PC-3 (cell line): Measurements from ENCODE around the gene OR51I2. TPM values are rescaled to one million over a fixed set of nuclear protein-coding genes. Genes with fewer than 3 reads are reported as not detected.

Experiments
- ATAC-seq: fragments of 200-7000 bp; cut with Tn5 transposase; 2 replicates; pipeline ENCODE4 v1.9.1; 2020; ENCODE audit warnings: mild to moderate bottlenecking, moderate library complexity
- Bru-seq: library from RNA; stranded (reverse); fragments of 400-500 nt; gene quantifications from one replicate; lab custom pipeline; 2021; lab: Mats Ljungman, UMichigan
- BruChase-seq, 2 experiments: library from RNA; stranded (reverse); fragments of 400-500 nt; gene quantifications; one replicate each; lab custom pipeline; 2021; lab: Mats Ljungman, UMichigan
- BruUV-seq: library from RNA; stranded (reverse); fragments of 400-500 nt; replicated peaks from 2 replicates; lab custom pipeline; 2021; lab: Mats Ljungman, UMichigan
- CTCF ChIA-PET: fragments of 300-600 bp; sonication (Branson Sonifier 250); formaldehyde crosslinking; loops from one replicate; lab custom pipeline; 2022; ENCODE audit warnings: antibody characterized with exemption; lab: Charles Lee
- POLR2A ChIA-PET: fragments of 300-600 bp; sonication (Branson Sonifier 250); formaldehyde crosslinking; loops from one replicate; lab custom pipeline; 2022; ENCODE audit warnings: antibody characterized with exemption; ENCODE audit not compliant: unreplicated experiment; lab: Charles Lee
- DNase-seq: peaks from one replicate; pipeline ENCODE4 v3.0.0-alpha.2; 2015
- H2AFZ ChIP-seq: fragments of 300-600 bp; sonication (generic); 2 replicates; pipeline ENCODE4 v1.6.0; 2016; ENCODE audit warnings: antibody characterized with exemption, low read length
- H3F3A ChIP-seq: fragments of 300-600 bp; sonication (generic); one replicate; pipeline ENCODE4 v1.6.0; 2017; ENCODE audit warnings: antibody characterized with exemption, low read length, control low read depth, mild to moderate bottlenecking; ENCODE audit not compliant: unreplicated experiment
- H3K27ac ChIP-seq: fragments of 300-600 bp; sonication (generic); 2 replicates; pipeline ENCODE4 v1.5.1; 2016; ENCODE audit warnings: mild to moderate bottlenecking, low read length
- H3K27me3 ChIP-seq: fragments of 300-600 bp; sonication (generic); 2 replicates; pipeline ENCODE4 v1.6.1; 2016; ENCODE audit warnings: low read length, mixed read lengths
- H3K36me3 ChIP-seq: fragments of 300-600 bp; sonication (generic); 2 replicates; pipeline ENCODE4 v1.6.1; 2016; ENCODE audit warnings: low read depth, mixed run types, low read length, mixed read lengths
- H3K4me1 ChIP-seq: fragments of 300-600 bp; sonication (generic); 2 replicates; pipeline ENCODE4 v1.5.1; 2016; ENCODE audit warnings: low read length; ENCODE audit not compliant: insufficient read depth
- H3K4me2 ChIP-seq: fragments of 300-600 bp; sonication (generic); 2 replicates; pipeline ENCODE4 v1.6.0; 2016; ENCODE audit warnings: low read length
- H3K4me3 ChIP-seq: fragments of 300-600 bp; sonication (generic); 2 replicates; pipeline ENCODE4 v1.5.1; 2016; ENCODE audit warnings: mild to moderate bottlenecking, low read length, mixed read lengths
- H3K79me2 ChIP-seq: fragments of 300-600 bp; sonication (generic); 2 replicates; pipeline ENCODE4 v1.6.1; 2017; ENCODE audit warnings: low read length, mixed read lengths
- H3K9ac ChIP-seq: fragments of 300-600 bp; sonication (generic); 2 replicates; pipeline ENCODE4 v1.6.0; 2016; ENCODE audit warnings: mild to moderate bottlenecking, low read length
- H3K9me2 ChIP-seq: fragments of 300-600 bp; sonication (generic); replicated peaks from 2 replicates; pipeline ENCODE4 v1.6.1; 2016; ENCODE audit warnings: mixed run types, low read length, mixed read lengths
- H3K9me3 ChIP-seq: fragments of 300-600 bp; sonication (generic); 2 replicates; pipeline ENCODE4 v1.6.1; 2016; ENCODE audit warnings: low read length, mixed read lengths
- H4K20me1 ChIP-seq: fragments of 300-600 bp; sonication (generic); 2 replicates; pipeline ENCODE4 v1.6.1; 2016; ENCODE audit warnings: low read length, mixed read lengths
- CTCF ChIP-seq: fragments of 300-600 bp; sonication (generic); conservative IDR thresholded peaks from 2 replicates; pipeline ENCODE4 v1.5.1; 2017; ENCODE audit warnings: antibody characterized with exemption, low read depth, mild to moderate bottlenecking, low read length
- EZH2 ChIP-seq: fragments of 300-600 bp; sonication (generic); IDR thresholded peaks from one replicate; pipeline ENCODE4 v1.6.1; 2017; ENCODE audit warnings: antibody characterized with exemption, mild to moderate bottlenecking, low read length; ENCODE audit not compliant: unreplicated experiment
- EZH2phosphoT487 ChIP-seq: fragments of 300-600 bp; sonication (generic); IDR thresholded peaks from 2 replicates; pipeline ENCODE4 v1.6.1; 2018; ENCODE audit warnings: mild to moderate bottlenecking, antibody characterized with exemption, low read length, borderline replicate concordance
- intact Hi-C: fragments of 100-400 bp; cut with micrococcal nuclease; formaldehyde crosslinking; loops from 2 replicates; pipeline ENCODE4 v1.9.0; 2023
- long read RNA-seq: library from polyadenylated mRNA; unstranded; transcript quantifications from one replicate; pipeline ENCODE4 v2.0.0, GENCODE V29; 2021; ENCODE audit not compliant: unreplicated experiment
- total RNA-seq: library from RNA; depleted of rRNA; stranded (reverse); fragments of >200 nt; gene quantifications from 2 replicates; pipeline ENCODE4 v1.2.3, GENCODE V29; 2014; rRNA removed

OR51I2 gene
- not detected in 2 replicates for total RNA-seq
- not detected for Bru-seq, nascent RNA
- BruChase-seq, experiment 1, labeled RNA remaining after a 6-hour chase: not detected
- not detected for BruChase-seq, experiment 2, labeled RNA remaining after a 2-hour chase
- long read RNA-seq: 0 reads

GRCh38 chr11:5449023-5449422 lies at the start of gene OR51I2:
OR51I2 (plus strand) TSS chr11:5449323; CDS start chr11:5453489, 4,166 bp downstream.
- POLR2A ChIA-PET: interaction anchor here (0.6 kb wide), 1 partner anchor 323 kb away, joined by 4 read pairs; no protein-coding TSS in a partner anchor
- Histone ChIP-seq H3K36me3 (no peaks in the 10 kb centered on the region), H3K4me2 (no peak within 1 kb of the TSS), H3K27me3 (peaks cover 31% of the 10 kb centered on the region), H2AFZ (no peak within 1 kb of the TSS), H3F3A (no peaks in the 10 kb centered on the region), H3K4me1 (no peaks in the 10 kb centered on the region), H3K9me3 (no peaks in the 10 kb centered on the region), H3K27ac (no peak within 1 kb of the TSS), H3K9ac (no peak within 1 kb of the TSS), H3K4me3 (no peak within 1 kb of the TSS), H4K20me1 (no peaks in the 10 kb centered on the region), H3K79me2 (no peaks in the 10 kb centered on the region), H3K9me2 (no peaks in the 10 kb centered on the region)
- no peak for TF ChIP-seq CTCF
- no peak for TF ChIP-seq EZH2
- TF ChIP-seq EZH2phosphoT487: no peak
- DNase-seq (no peak), ATAC-seq (no peak)
- CTCF ChIA-PET: no interaction called here
- intact Hi-C loops: no loop called here
- no TSS peak for BruUV-seq

- Histone ChIP-seq H3K4me2 (no peak overlapping the region), H3K4me3 (no peak overlapping the region), H3F3A (no peaks in the 10 kb centered on the region), H3K9me3 (no peaks in the 10 kb centered on the region), H4K20me1 (no peaks in the 10 kb centered on the region), H3K27ac (no peak overlapping the region), H2AFZ (no peak overlapping the region), H3K36me3 (no peaks in the 10 kb centered on the region), H3K27me3 (0 out of 2 replicates have a peak, but pooled peaks cover 5% of the 10 kb centered on the region), H3K9ac (no peak overlapping the region), H3K79me2 (no peaks in the 10 kb centered on the region), H3K4me1 (no peaks in the 10 kb centered on the region), H3K9me2 (no peaks in the 10 kb centered on the region)
- no peak for DNase-seq
- TF ChIP-seq EZH2: no peak
- TF ChIP-seq EZH2phosphoT487: no peak
- no peak for TF ChIP-seq CTCF
- BruUV-seq: no TSS peak
- ChIA-PET CTCF (no interaction called here), POLR2A (no interaction called here)
- intact Hi-C loops: no loop called here
- no peak for ATAC-seq
These were observed 44.0 kb upstream of the OR51I2 start for GRCh38 chr11:5405173-5405572.

GRCh38 chr11:5420993-5421392 lies 28.1 kb upstream of the OR51I2 start:
- H3K9ac ChIP-seq: no peak overlapping the region
- no peak overlapping the region for H3K4me3 ChIP-seq
- ChIA-PET CTCF (no interaction called here), POLR2A (no interaction called here)
- BruUV-seq: no TSS peak
- TF ChIP-seq CTCF (no peak), EZH2phosphoT487 (no peak), EZH2 (no peak)
- DNase-seq (no peak), ATAC-seq (no peak)
- intact Hi-C loops: no loop called here
- no peaks in the 10 kb centered on the region for H3K9me3 ChIP-seq
- H3K79me2 ChIP-seq: no peaks in the 10 kb centered on the region
- H3K4me2 ChIP-seq: no peak overlapping the region
- no peaks in the 10 kb centered on the region for H3F3A ChIP-seq
- H3K36me3 ChIP-seq: no peaks in the 10 kb centered on the region
- no peak overlapping the region for H2AFZ ChIP-seq
- H3K9me2 ChIP-seq: no peaks in the 10 kb centered on the region
- no peaks in the 10 kb centered on the region for H4K20me1 ChIP-seq
- H3K27ac ChIP-seq: no peak overlapping the region
- no peaks in the 10 kb centered on the region for H3K4me1 ChIP-seq
- H3K27me3 ChIP-seq: peaks cover 24% of the 10 kb centered on the region
